Measurements from ENCODE around the gene CACNA1C.

CACNA1C gene

DNA sequence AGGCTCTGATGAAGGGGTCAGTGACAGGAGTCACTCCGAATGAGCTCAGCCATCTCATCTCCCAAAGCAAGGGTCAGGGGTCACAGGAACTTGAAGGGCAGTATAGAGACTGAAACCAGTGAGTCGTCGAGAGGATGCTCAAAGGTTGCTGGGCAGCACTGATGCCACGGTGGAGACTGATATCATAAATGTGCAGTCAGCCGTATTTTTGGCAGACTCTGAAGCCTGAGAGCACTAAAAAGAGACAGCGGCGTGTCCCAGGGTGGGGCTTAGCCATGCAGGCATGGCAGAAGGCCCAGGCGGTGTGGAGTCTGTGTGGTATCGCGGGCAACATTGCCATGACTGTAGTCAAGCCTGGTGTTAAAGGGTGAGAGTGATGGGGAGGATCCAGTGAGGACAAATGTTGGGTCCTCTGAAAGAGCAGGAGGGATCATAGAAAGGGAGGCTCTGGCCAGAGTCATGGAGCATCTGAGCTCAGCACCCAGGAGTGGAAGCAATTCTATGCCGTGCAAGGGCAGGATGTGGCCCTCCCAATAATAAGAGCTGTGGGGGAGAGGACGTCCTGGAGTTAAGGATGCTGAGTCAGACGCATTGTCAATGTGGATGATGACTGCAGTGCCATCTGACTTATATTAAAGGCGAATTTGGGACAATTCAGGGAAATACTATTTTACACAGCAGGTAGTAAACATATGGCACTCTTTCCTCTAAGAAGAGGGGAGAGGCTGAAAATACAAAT, 500.8 kb downstream of the CACNA1C start:
- TF ChIP-seq CTCF (IDR thresholded peaks at IDR 0.05; ENCODE audit: low read depth, low read length) = no peak
- no peak overlapping the region for H3K4me3 ChIP-seq (ENCODE audit: low read depth, low read length)

GRCh38 chr12:2555487-2556082, 502.8 kb downstream of the CACNA1C start:
- TF ChIP-seq CTCF (IDR thresholded peaks at IDR 0.05; ENCODE audit: low read depth, low read length) = no peak
- H3K4me3 ChIP-seq (ENCODE audit: low read depth, low read length) = no peak overlapping the region

GRCh38 chr12:2557597-2557996, 504.8 kb downstream of the CACNA1C start:
- H3K4me3 ChIP-seq (ENCODE audit: low read depth, low read length) = no peak overlapping the region
- no peak for TF ChIP-seq CTCF (IDR thresholded peaks at IDR 0.05; ENCODE audit: low read depth, low read length)

DNA sequence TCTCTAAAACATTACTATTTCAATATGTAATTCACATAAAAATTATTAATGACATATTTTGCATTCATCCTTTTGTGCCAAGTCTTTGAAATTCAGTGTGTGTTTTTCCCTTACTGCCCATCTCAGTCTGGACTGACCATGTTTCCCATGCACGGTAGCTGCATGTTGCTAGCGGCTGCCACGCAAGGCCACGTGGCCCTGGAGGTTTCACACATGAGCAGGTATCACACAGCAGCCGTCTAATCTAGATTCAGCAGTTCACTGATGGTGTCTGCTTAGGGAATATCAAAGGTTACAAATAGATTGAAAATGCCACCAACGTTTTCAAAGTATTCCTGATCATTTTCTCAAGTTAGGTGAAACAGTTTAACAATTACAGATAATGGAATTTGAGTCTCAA, 507.1 kb downstream of the CACNA1C start:
- no peak for TF ChIP-seq CTCF (IDR thresholded peaks at IDR 0.05; ENCODE audit: low read depth, low read length)
- no peak overlapping the region for H3K4me3 ChIP-seq (ENCODE audit: low read depth, low read length)

- H3K4me3 ChIP-seq (ENCODE audit: low read depth, low read length) = no peak overlapping the region
- TF ChIP-seq CTCF (IDR thresholded peaks at IDR 0.05; ENCODE audit: low read depth, low read length) = no peak
Observed at GRCh38 chr12:2560356-2560755, 507.6 kb downstream of the CACNA1C start.

DNA sequence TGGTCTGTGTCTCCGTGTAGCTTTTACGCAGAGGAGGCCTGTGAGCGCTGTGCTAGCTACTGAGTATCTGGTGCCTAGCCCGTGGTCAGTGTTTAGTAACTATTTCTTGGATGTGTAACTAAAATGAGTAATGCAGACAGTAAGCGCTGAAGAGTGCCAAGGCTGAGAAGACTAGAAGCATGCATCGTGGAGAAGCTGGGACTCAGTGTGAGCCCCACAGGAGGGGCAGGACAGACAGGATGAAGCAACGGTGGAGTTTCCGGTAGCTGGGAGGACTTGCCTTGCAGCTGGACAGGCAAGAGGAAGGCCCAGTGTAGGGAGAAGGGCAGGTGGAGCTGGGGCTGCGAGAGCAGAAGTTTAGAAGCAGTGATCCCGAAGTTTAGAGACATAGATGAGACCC, 508.6 kb downstream of the CACNA1C start:
- no peak overlapping the region for H3K4me3 ChIP-seq (ENCODE audit: low read depth, low read length)
- TF ChIP-seq CTCF (IDR thresholded peaks at IDR 0.05; ENCODE audit: low read depth, low read length) = no peak

- H3K4me3 ChIP-seq (ENCODE audit: low read depth, low read length) = no peak overlapping the region
- no peak for TF ChIP-seq CTCF (IDR thresholded peaks at IDR 0.05; ENCODE audit: low read depth, low read length)
Observed at GRCh38 chr12:2562400-2562799, 509.6 kb downstream of the CACNA1C start.

Measured in WI38 (cell line).